ENCODE measurements around the gene CCNG2. TPM values are rescaled to one million over a fixed set of nuclear protein-coding genes. Genes with fewer than 3 reads are reported as not detected.

The CCNG2 gene
- total and polyA plus RNA-seq, 2 of the 13 experiments (the other 11 are each of a cell fraction or from before 2014, with no cell fraction given) = 3.9 to 11.5 TPM

DNA sequence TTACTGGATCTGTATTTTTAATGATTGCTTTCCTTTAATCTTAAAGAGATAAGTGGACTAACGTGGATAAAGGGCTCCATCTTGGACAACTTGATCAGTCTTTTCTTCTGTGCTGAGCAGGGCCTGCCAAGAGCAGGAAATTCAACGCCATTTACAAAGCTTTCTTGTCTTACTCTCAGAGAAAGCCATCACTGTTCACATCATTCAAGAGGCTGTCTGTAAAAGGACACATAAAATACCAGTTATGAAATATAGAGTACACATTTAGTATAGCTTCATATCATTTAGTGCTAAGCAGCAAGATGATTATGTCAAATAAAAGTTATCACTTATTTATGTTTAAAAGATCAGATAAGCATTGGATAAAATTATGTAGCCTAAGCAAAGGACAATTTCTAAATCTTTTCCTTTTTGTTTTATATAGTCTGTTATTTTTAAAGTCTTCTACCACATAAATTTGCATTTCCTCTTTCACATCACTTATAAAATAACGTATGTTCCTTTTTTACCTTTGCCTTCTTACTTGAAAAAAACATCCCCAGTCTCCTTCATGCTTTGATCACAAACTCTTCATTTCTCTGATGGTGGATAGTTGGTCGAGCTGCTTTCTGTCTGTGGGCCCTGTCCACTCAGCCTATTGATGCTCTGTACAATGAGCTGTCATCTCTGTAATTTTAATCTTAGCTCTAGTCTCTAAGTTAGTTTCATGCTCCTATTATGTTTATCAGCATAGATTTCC lies 2.1 kb upstream of the CCNG2 start:
- Histone ChIP-seq H3K4me2 (ENCODE audit: low read depth, low read length) (no peak overlapping the region), H3K9me3 (ENCODE audit: low read length) (no peaks in the 10 kb centered on the region), H3K27ac (ENCODE audit: extremely low read length, insufficient read depth, low read length) (no peak overlapping the region), H3K4me1 (ENCODE audit: insufficient read depth, low read length) (peaks cover 27% of the 10 kb centered on the region), H3K27me3 (ENCODE audit: control insufficient read depth in 1 of 2, insufficient read depth in 2 of 2, low read length in 2 of 2) (peaks cover 0 to 6% of the 10 kb centered on the region in 2 experiments; a peak in 1 of 5 replicates), H3K4me3 (replicated peaks in 1 of 3; ENCODE audit: insufficient read depth in 1 of 3, low read depth in 2 of 3, low read length in 3 of 3) (no peak overlapping the region), H3K79me2 (ENCODE audit: insufficient read depth, low read length) (peaks cover 6% of the 10 kb centered on the region), H2AFZ (ENCODE audit: low read length) (no peak overlapping the region), H3K36me3 (replicated peaks in 1 of 2; ENCODE audit: control insufficient read depth in 1 of 2, insufficient read depth in 2 of 2, low read length in 2 of 2) (0 out of 5 replicates have a peak, but pooled peaks cover 0 to 5% of the 10 kb centered on the region in 2 experiments), H4K20me1 (ENCODE audit: insufficient read depth, low read length) (no peaks in the 10 kb centered on the region), H3K9ac (ENCODE audit: insufficient read depth, low read depth, low read length) (no peak overlapping the region)
- no peak for ATAC-seq
- no peak for DNase-seq (ENCODE audit: low spot score)
- in situ Hi-C loops (cut with HindIII; ENCODE audit: extremely low pct_ligation_motif_present, low pct_unique_long_range_greater_than_20kb) (loop anchor here (5.0 kb wide), 1 partner anchor 78 kb away; the partner anchor contains the start of gene CCNI), intact Hi-C loops (cut with micrococcal nuclease; ENCODE audit: unreplicated experiment) (loop anchor here (5.0 kb wide), 1 partner anchor 47 kb away; no protein-coding TSS in a partner anchor)
- 11% methylated on average over 4 of the region's 4 CpGs for WGBS (ENCODE audit: low lambda C conversion rate)
- no TSS peak for BruUV-seq (replicated peaks)
- ChIA-PET POLR2A (no interaction called here), CTCF (ENCODE audit: low intra/inter-chr PET ratio, low total read pairs) (no interaction called here)
- TF ChIP-seq, protein P1, sequence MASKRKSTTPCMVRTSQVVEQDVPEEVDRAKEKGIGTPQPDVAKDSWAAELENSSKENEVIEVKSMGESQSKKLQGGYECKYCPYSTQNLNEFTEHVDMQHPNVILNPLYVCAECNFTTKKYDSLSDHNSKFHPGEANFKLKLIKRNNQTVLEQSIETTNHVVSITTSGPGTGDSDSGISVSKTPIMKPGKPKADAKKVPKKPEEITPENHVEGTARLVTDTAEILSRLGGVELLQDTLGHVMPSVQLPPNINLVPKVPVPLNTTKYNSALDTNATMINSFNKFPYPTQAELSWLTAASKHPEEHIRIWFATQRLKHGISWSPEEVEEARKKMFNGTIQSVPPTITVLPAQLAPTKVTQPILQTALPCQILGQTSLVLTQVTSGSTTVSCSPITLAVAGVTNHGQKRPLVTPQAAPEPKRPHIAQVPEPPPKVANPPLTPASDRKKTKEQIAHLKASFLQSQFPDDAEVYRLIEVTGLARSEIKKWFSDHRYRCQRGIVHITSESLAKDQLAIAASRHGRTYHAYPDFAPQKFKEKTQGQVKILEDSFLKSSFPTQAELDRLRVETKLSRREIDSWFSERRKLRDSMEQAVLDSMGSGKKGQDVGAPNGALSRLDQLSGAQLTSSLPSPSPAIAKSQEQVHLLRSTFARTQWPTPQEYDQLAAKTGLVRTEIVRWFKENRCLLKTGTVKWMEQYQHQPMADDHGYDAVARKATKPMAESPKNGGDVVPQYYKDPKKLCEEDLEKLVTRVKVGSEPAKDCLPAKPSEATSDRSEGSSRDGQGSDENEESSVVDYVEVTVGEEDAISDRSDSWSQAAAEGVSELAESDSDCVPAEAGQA (IDR thresholded peaks at IDR 0.05; ENCODE audit: low read depth) = no peak
- TF ChIP-seq, protein P1 (CRISPR knock-in tag; IDR thresholded peaks at IDR 0.05; ENCODE audit: borderline replicate concordance) = no peak
- TF ChIP-seq ADNP (CRISPR knock-in tag; IDR thresholded peaks at IDR 0.05) = no peak
- no peak for FAIRE-seq

Data from HepG2 (cell line).